ENCODE results near the gene CNIH4.

Gene CNIH4

GRCh38 chr1:224329842-224330753 lies 26.6 kb upstream of the CNIH4 start, which contains the start of gene NVL (continued):
- TF ChIP-seq ZBTB44 (tag by site-specific recombination; IDR thresholded peaks at IDR 0.05) (peak; percentile 46; the same call in 1 of the 2 replicates), ZNF354C (tag by site-specific recombination; IDR thresholded peaks at IDR 0.05; ENCODE audit: borderline replicate concordance, low read depth) (no peak), KLF16 (tag by site-specific recombination; IDR thresholded peaks at IDR 0.05) (peak; percentile 71), REST (tag by site-specific recombination; IDR thresholded peaks at IDR 0.05) (no peak; the same call in 1 of the 2 replicates), ZNF350 (tag by site-specific recombination; IDR thresholded peaks at IDR 0.05) (no peak), ZFP41 (tag by site-specific recombination; IDR thresholded peaks at IDR 0.05; ENCODE audit: borderline replicate concordance) (no peak), ZNF776 (tag by site-specific recombination; IDR thresholded peaks at IDR 0.05; ENCODE audit: borderline replicate concordance) (no peak), ZNF664 (tag by site-specific recombination; IDR thresholded peaks at IDR 0.05) (peak; percentile 38; the same call in 1 of the 2 replicates), KLF10 (tag by site-specific recombination; IDR thresholded peaks at IDR 0.05) (peak; percentile 59; the same call in 1 of the 2 replicates), ZNF529 (tag by site-specific recombination; IDR thresholded peaks at IDR 0.05; ENCODE audit: insufficient replicate concordance) (no peak), ZNF398 (tag by site-specific recombination; IDR thresholded peaks at IDR 0.05) (no peak), OVOL3 (tag by site-specific recombination; IDR thresholded peaks at IDR 0.05) (no peak), SCRT1 (tag by site-specific recombination; IDR thresholded peaks at IDR 0.05; ENCODE audit: borderline replicate concordance) (0 out of 2 replicates have a peak, but pooled peaks have one; percentile 8), MEIS1 (CRISPR knock-in tag; IDR thresholded peaks at IDR 0.05; ENCODE audit: borderline replicate concordance) (peak; percentile 34; the same call in 1 of the 2 replicates), ZNF184 (tag by site-specific recombination; IDR thresholded peaks at IDR 0.05) (peak; percentile 82), ZNF248 (tag by site-specific recombination; IDR thresholded peaks at IDR 0.05) (no peak), ZNF26 (tag by site-specific recombination; IDR thresholded peaks at IDR 0.05) (no peak), TCF7L2 (IDR thresholded peaks at IDR 0.05; ENCODE audit: borderline replicate concordance, low read depth, low read length) (no peak), ZNF639 (tag by site-specific recombination; IDR thresholded peaks at IDR 0.05) (peak; percentile 88), ZNF623 (tag by site-specific recombination; IDR thresholded peaks at IDR 0.05) (no peak; the same call in 1 of the 2 replicates), ZNF473 (tag by site-specific recombination; IDR thresholded peaks at IDR 0.05) (no peak), ZFP69B (tag by site-specific recombination; IDR thresholded peaks at IDR 0.05) (peak; percentile 54), KLF9 (tag by site-specific recombination; IDR thresholded peaks at IDR 0.05; ENCODE audit: low read depth) (no peak), OSR2 (tag by site-specific recombination; IDR thresholded peaks at IDR 0.05) (peak; percentile 13; the same call in 1 of the 2 replicates), ZNF2 (tag by site-specific recombination; IDR thresholded peaks at IDR 0.05) (peak; percentile 97), ZSCAN23 (tag by site-specific recombination; IDR thresholded peaks at IDR 0.05) (peak; percentile 29; the same call in 1 of the 2 replicates), ZBTB20 (tag by site-specific recombination; IDR thresholded peaks at IDR 0.05) (peak; percentile 88)

Data from HEK293 (cell line).